Stimulated activated CD4-positive, alpha-beta T cell treated with anti-CD3 and anti-CD28 coated beads, TNF-alpha, amount 100 ng/mL, for 1 hour (primary cell): ENCODE measurements around the gene ADAMTS16.

Source experiments
- DNase-seq, 3 donors: peaks; one replicate each; pipeline ENCODE4 v3.0.0-alpha.2; 2020; ENCODE audit warnings: low read depth in 3 of 3, low spot score in 1 of 3

The ADAMTS16 gene

GRCh38 chr5:5309645-5310044, 169.5 kb downstream of the ADAMTS16 start:
- DNase-seq = no peak

GRCh38 chr5:5313101-5313635, 173.0 kb downstream of the ADAMTS16 start:
- DNase-seq = no peak

- no peak for DNase-seq
Observed at GRCh38 chr5:5314166-5314565, 174.0 kb downstream of the ADAMTS16 start.

- no peak for DNase-seq
Observed at GRCh38 chr5:5314626-5315025, 174.5 kb downstream of the ADAMTS16 start.

- no peak for DNase-seq
Observed at GRCh38 chr5:5315068-5315980, 175.2 kb downstream of the ADAMTS16 start.

GRCh38 chr5:5316334-5316733, 176.2 kb downstream of the ADAMTS16 start:
- DNase-seq = no peak

- no peak for DNase-seq
Observed at GRCh38 chr5:5317976-5318375, 177.8 kb downstream of the ADAMTS16 start.

GRCh38 chr5:5318426-5319190, 178.5 kb downstream of the ADAMTS16 start:
- DNase-seq = no peak

GRCh38 chr5:5320062-5320805, 180.1 kb downstream of the ADAMTS16 start:
- DNase-seq = no peak

GRCh38 chr5:5321137-5321536, 181.0 kb downstream of the ADAMTS16 start:
- DNase-seq = no peak

GRCh38 chr5:5323551-5323950, 183.4 kb downstream of the ADAMTS16 start:
- no peak for DNase-seq

GRCh38 chr5:5326115-5326758, 186.1 kb downstream of the ADAMTS16 start:
- DNase-seq = no peak

- DNase-seq = no peak
Observed at GRCh38 chr5:5327126-5327525, 187.0 kb downstream of the ADAMTS16 start.

GRCh38 chr5:5330728-5331452, 190.8 kb downstream of the ADAMTS16 start:
- DNase-seq = no peak

GRCh38 chr5:5331848-5332247, 191.7 kb downstream of the ADAMTS16 start:
- DNase-seq = no peak

- DNase-seq = no peak
Observed at GRCh38 chr5:5332287-5332686, 192.2 kb downstream of the ADAMTS16 start.

- no peak for DNase-seq
Observed at GRCh38 chr5:5335107-5335506, 195.0 kb downstream of the ADAMTS16 start.

GRCh38 chr5:5335700-5336264, 195.7 kb downstream of the ADAMTS16 start:
- no peak for DNase-seq

- DNase-seq = no peak
Observed at GRCh38 chr5:5339257-5339656, 199.1 kb downstream of the ADAMTS16 start.
